Renal cortex interstitium (tissue), 11 donors: ENCODE measurements around the gene PANX1. TPM values are rescaled to one million over a fixed set of nuclear protein-coding genes. Genes with fewer than 3 reads are reported as not detected.
"Not testable (repeated sequence)": the region's sequence is repeated elsewhere in the genome, so short reads cannot be mapped to it uniquely, and the experiment has no call there.

Experiments used
- DNase-seq, 11 donors: peaks; one replicate each; pipeline ENCODE4 v3.0.0-alpha.2; 2013; ENCODE audit warnings: low read depth in 9 of 11, low spot score in 4 of 11; ENCODE audit errors: extremely low read depth in 1 of 11
- polyA plus RNA-seq, 3 donors: library from polyadenylated mRNA; unstranded; fragments of 120-200 nt; gene quantifications; one replicate each; pipeline ENCODE4 v1.2.1, GENCODE V29; 2013; ENCODE audit not compliant: insufficient read length in 3 of 3

Gene PANX1
- polyA plus RNA-seq, 3 donors: 22.7 to 27.9 (median 27.2) TPM

- not testable (repeated sequence) for DNase-seq
Observed at GRCh38 chr11:94120516-94120915, 8.1 kb upstream of the PANX1 start.

- no peak for DNase-seq
Observed at GRCh38 chr11:94120946-94121345, 7.7 kb upstream of the PANX1 start.

- DNase-seq: no peak
Observed at GRCh38 chr11:94125407-94126115, 3.1 kb upstream of the PANX1 start.

GRCh38 chr11:94127638-94128037 lies 1.0 kb upstream of the PANX1 start:
- no peak for DNase-seq

GRCh38 chr11:94128291-94128745 lies 323 bp upstream of the PANX1 start:
- peak in 1 of 11 donors; percentile 41 for DNase-seq

GRCh38 chr11:94129512-94130297 lies 1.1 kb downstream of the PANX1 start:
- DNase-seq: peak in 5 of 11 donors; percentile 30 to 45 (median 40)

GRCh38 chr11:94130298-94131046 lies 1.8 kb downstream of the PANX1 start:
- DNase-seq: no peak

GRCh38 chr11:94131047-94131717 lies 2.5 kb downstream of the PANX1 start:
- no peak for DNase-seq

GRCh38 chr11:94131718-94132115 lies 3.1 kb downstream of the PANX1 start:
- no peak for DNase-seq

GRCh38 chr11:94132152-94132558 lies 3.5 kb downstream of the PANX1 start:
- no peak for DNase-seq

GRCh38 chr11:94132823-94133408 lies 4.3 kb downstream of the PANX1 start:
- no peak for DNase-seq

- DNase-seq: no peak
Observed at GRCh38 chr11:94133752-94134151, 5.1 kb downstream of the PANX1 start.

GRCh38 chr11:94134651-94135512 lies 6.2 kb downstream of the PANX1 start:
- no peak for DNase-seq

GRCh38 chr11:94139416-94139815 lies 10.8 kb downstream of the PANX1 start:
- DNase-seq: no peak

- no peak for DNase-seq
Observed at GRCh38 chr11:94140154-94140655, 11.6 kb downstream of the PANX1 start.

- no peak for DNase-seq
Observed at GRCh38 chr11:94141511-94142307, 13.1 kb downstream of the PANX1 start.
